B cell (primary cell): Measurements from ENCODE around the gene TMEM253.

Experiments used
- EZH2 ChIP-seq: IDR thresholded peaks from 2 replicates; pipeline ENCODE4 v1.6.1; 2012; ENCODE audit warnings: borderline replicate concordance, low read depth, mild to moderate bottlenecking, moderate library complexity, low read length; ENCODE audit not compliant: insufficient read depth, poor library complexity, severe bottlenecking
- TF ChIP-seq, protein P1 (sequence below): fragments of 200-600 bp; IDR thresholded peaks from one replicate; pipeline ENCODE4 v1.8.0; 2022; ENCODE audit warnings: antibody characterized with exemption, mild to moderate bottlenecking

DNA sequence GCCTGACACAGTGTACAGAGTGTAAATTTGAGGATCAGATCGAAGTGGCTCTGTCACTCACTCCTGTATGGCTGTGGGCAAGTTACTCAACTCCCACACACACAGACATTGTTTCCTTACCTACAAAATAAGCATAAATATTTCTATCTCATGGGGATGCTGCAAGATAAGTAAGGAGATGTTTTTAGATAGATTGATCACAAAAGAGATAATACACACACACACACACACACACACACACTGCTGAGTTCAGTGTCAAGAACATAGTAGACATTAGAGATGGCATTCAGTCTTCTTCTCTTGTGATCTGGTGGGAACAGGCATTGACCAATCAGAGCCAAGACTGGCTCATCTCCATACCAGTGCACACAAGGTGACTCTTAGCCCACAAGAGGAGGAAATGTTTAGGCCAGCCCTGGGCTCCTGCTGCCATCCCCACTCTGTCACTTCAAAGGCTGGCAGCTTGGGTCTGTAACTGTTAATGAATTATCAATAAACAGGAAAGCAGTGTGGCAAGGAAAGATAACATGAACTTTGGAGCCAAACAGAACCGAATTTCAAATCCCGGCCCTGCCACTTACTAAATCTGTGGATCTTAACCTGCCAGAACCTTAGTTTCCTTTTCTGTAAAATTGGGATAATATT is 46.6 kb upstream of the TMEM253 start:
- TF ChIP-seq, protein P1, sequence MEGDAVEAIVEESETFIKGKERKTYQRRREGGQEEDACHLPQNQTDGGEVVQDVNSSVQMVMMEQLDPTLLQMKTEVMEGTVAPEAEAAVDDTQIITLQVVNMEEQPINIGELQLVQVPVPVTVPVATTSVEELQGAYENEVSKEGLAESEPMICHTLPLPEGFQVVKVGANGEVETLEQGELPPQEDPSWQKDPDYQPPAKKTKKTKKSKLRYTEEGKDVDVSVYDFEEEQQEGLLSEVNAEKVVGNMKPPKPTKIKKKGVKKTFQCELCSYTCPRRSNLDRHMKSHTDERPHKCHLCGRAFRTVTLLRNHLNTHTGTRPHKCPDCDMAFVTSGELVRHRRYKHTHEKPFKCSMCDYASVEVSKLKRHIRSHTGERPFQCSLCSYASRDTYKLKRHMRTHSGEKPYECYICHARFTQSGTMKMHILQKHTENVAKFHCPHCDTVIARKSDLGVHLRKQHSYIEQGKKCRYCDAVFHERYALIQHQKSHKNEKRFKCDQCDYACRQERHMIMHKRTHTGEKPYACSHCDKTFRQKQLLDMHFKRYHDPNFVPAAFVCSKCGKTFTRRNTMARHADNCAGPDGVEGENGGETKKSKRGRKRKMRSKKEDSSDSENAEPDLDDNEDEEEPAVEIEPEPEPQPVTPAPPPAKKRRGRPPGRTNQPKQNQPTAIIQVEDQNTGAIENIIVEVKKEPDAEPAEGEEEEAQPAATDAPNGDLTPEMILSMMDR, result no peak
- no peak for TF ChIP-seq EZH2
